Heart left ventricle (tissue), 16 donors: ENCODE measurements around the gene IQCH. TPM values are rescaled to one million over a fixed set of nuclear protein-coding genes. Genes with fewer than 3 reads are reported as not detected.

Experiments
- ATAC-seq, 4 donors: fragments of 200-7000 bp; cut with Tn5 transposase; one replicate each; pipeline ENCODE4 v1.9.1; 2020 to 2022; ENCODE audit warnings: moderate library complexity in 4 of 4, mild to moderate bottlenecking in 3 of 4, moderate number of reproducible peaks in 1 of 4
- DNase-seq, 5 donors: peaks; one replicate each; pipeline ENCODE4 v3.0.0-alpha.2; 2020
- H3K27ac ChIP-seq, 12 donors: fragments of 200-600 bp; sonication (generic) in 4 of 12; one replicate each; pipeline versions ENCODE4 v1.5.0 to v1.8.0; 2016 to 2022; ENCODE audit warnings: mild to moderate bottlenecking in 2 of 12
- H3K27me3 ChIP-seq, 9 donors: fragments of 200-600 bp; sonication (generic) in 2 of 9; one replicate each; pipeline versions ENCODE4 v1.5.1 to v1.8.0; 2016 to 2022; ENCODE audit warnings: mild to moderate bottlenecking in 3 of 9
- H3K36me3 ChIP-seq, 9 donors: fragments of 200-600 bp; sonication (generic) in 2 of 9; one replicate each; pipeline versions ENCODE4 v1.5.0 to v1.8.0; 2018 to 2022; ENCODE audit warnings: mild to moderate bottlenecking in 2 of 9
- H3K4me1 ChIP-seq, 12 donors: fragments of 200-600 bp; sonication (generic) in 4 of 12; one replicate each; pipeline versions ENCODE4 v1.5.0 to v1.8.0; 2016 to 2022; ENCODE audit warnings: mild to moderate bottlenecking in 3 of 12
- H3K4me3 ChIP-seq, 12 donors: fragments of 200-600 bp; sonication (generic) in 4 of 12; one replicate each; pipeline versions ENCODE4 v1.5.0 to v1.8.0; 2017 to 2022; ENCODE audit warnings: mild to moderate bottlenecking in 9 of 12, moderate library complexity in 4 of 12
- H3K9me3 ChIP-seq, 12 donors: fragments of 200-600 bp; sonication (generic) in 4 of 12; one replicate each; pipeline versions ENCODE4 v1.5.0 to v1.8.0; 2016 to 2022; ENCODE audit warnings: mild to moderate bottlenecking in 1 of 12
- CTCF ChIP-seq, 12 donors: fragments of 200-600 bp; sonication (generic) in 4 of 12; IDR thresholded peaks; one replicate each; pipeline versions ENCODE4 v1.5.0 to v1.8.0; 2018 to 2022; ENCODE audit warnings: antibody characterized with exemption in 12 of 12, mild to moderate bottlenecking in 5 of 12
- POLR2A ChIP-seq, 2 donors: fragments of 450-650 bp; IDR thresholded peaks; one replicate each; pipeline ENCODE4 v1.6.1; 2017; ENCODE audit warnings: antibody characterized with exemption in 2 of 2, mild to moderate bottlenecking in 2 of 2, moderate library complexity in 2 of 2
- WGBS, 4 donors: extraction: QIAGEN DNeasy Blood & Tissue Kit in 2 of 4; methylation state at CpG; one replicate each; pipeline versions ENCODE4 v1.1.5 to v1.1.7; 2013 to 2018; 5-methylcytosine and 5-hydroxymethylcytosine counted together
- intact Hi-C, 10 donors: fragments of 100-400 bp; cut with DNase I; formaldehyde crosslinking; loops; one replicate each; pipeline versions ENCODE4 v1.11.1 to v1.14.2; 2022
- polyA plus RNA-seq, 2 donors: library from polyadenylated mRNA; stranded (reverse); fragments of 200-250 nt; gene quantifications; one replicate each; pipeline ENCODE4 v1.2.3, GENCODE V29; 2013
- total RNA-seq, 9 donors: library from RNA; depleted of rRNA in 2 of 9; stranded (reverse); fragments of >200 nt in 2 of 9; fragmentation: NEBNext Ultra II Directional in 3 of 9; extraction: Animal tissue kit (Norgen Biotek cat#: 25700) in 3 of 9; gene quantifications; one replicate each; pipeline versions ENCODE4 v1.1.0 to v1.2.4, GENCODE V29; 2016 to 2023
- donor health status: ischemic (EF 13 %, LVEDD 7.1; RV severe dilation, severe dysfunction).
- donor health status: healthy with polysubstance abuse.
- donor health status: DM: no; HTN: yes; CAD: no.
- donor health status: DM: no; HTN: no; CAD: no.
- donor health status: ischemic (EF 25% LVEDD 6.9; RV normal size, moderate dysfunction).
- donor health status: ischemic (EF 25% LVEDD 5.7; RV mildly dilated, moderate dysfunction).
- donor health status: healthy.
- donor health status: DM: yes; HTN: yes; CAD: no.
- donor health status: ischemic (EF 35%, LVEDD 5.7; RV mildly dilated, moderate dysfunction).
- donor health status: nonischemic (EF 11% LVEDD 7.7; RV severe dilation, severe dysfunction).
- donor health status: DM: yes; HTN: yes; CAD: no.
- donor health status: PGD.
- donor health status: ischemic (EF 29% LVEDD 5.4; RV normal size, mild dysfunction).
- donor health status: nonischemic (EF 23%, LVEDD 6.1; RV moderate dilation, normal function).

Gene IQCH
- total and polyA plus RNA-seq, 11 donors = 0.11 to 3.3 (median 1.4) TPM

GRCh38 chr15:67521783-67522568, 267.4 kb downstream of the IQCH start:
- H3K4me3 ChIP-seq = peak overlapping the region; percentile 54 to 95 (median 74)
- ATAC-seq (peak; percentile 4 to 65 (median 46)), DNase-seq (peak in 1 of 5 donors; percentile 12)
- peaks cover 0 to 37% (median 25%) of the 10 kb centered on the region in 12 donors for H3K4me1 ChIP-seq
- TF ChIP-seq CTCF (IDR thresholded peaks at IDR 0.05) = no peak
- TF ChIP-seq POLR2A (IDR thresholded peaks at IDR 0.05) = no peak
- no peaks in the 10 kb centered on the region for H3K9me3 ChIP-seq
- H3K36me3 ChIP-seq = peaks cover 0 to 18% (median 6%) of the 10 kb centered on the region in 9 donors
- 0 to 1% (median 1%) methylated on average over 19 to 23 of the region's 23 CpGs for WGBS, 4 donors
- peak overlapping the region; percentile 92 to 99 (median 97) for H3K27ac ChIP-seq
- intact Hi-C loops = loop anchor here in 6 of 10 donors (1.0 to 10.0 kb wide), 5 partner anchors 20 to 317 kb away; partner anchors contain the start of gene MAP2K5 (in 2 of the 6)
- no peaks in the 10 kb centered on the region for H3K27me3 ChIP-seq

- peak overlapping the region in 7 of 12 donors; percentile 96 to 99 (median 98) for H3K27ac ChIP-seq
- DNase-seq = no peak
- H3K27me3 ChIP-seq = no peaks in the 10 kb centered on the region
- H3K4me3 ChIP-seq = peak overlapping the region in 6 of 12 donors; percentile 64 to 91 (median 78)
- H3K4me1 ChIP-seq = peaks cover 0 to 39% (median 25%) of the 10 kb centered on the region in 12 donors
- no peak for ATAC-seq
- no peaks in the 10 kb centered on the region for H3K9me3 ChIP-seq
- H3K36me3 ChIP-seq = peaks cover 0 to 22% (median 11%) of the 10 kb centered on the region in 9 donors
- TF ChIP-seq CTCF (IDR thresholded peaks at IDR 0.05) = no peak
- TF ChIP-seq POLR2A (IDR thresholded peaks at IDR 0.05) = no peak
- intact Hi-C loops = loop anchor here in 5 of 10 donors (5.0 to 10.0 kb wide), 2 partner anchors 311 to 314 kb away; no protein-coding TSS in a partner anchor
- 63 to 86% (median 81%) methylated on average over 1 of the region's 1 CpG for WGBS, 4 donors
These were observed 268.7 kb downstream of the IQCH start for GRCh38 chr15:67523330-67523729.

- no peak for ATAC-seq
- TF ChIP-seq CTCF (IDR thresholded peaks at IDR 0.05) = no peak
- H3K36me3 ChIP-seq = peaks cover 0 to 31% (median 11%) of the 10 kb centered on the region in 9 donors
- no peaks in the 10 kb centered on the region for H3K27me3 ChIP-seq
- no peak overlapping the region for H3K27ac ChIP-seq
- intact Hi-C loops = loop anchor here in 6 of 10 donors (2.0 to 10.0 kb wide), 3 partner anchors 17 to 313 kb away; no protein-coding TSS in a partner anchor
- H3K9me3 ChIP-seq = no peaks in the 10 kb centered on the region
- DNase-seq = no peak
- no peak overlapping the region for H3K4me3 ChIP-seq
- peaks cover 0 to 42% (median 25%) of the 10 kb centered on the region in 12 donors for H3K4me1 ChIP-seq
These were observed 269.6 kb downstream of the IQCH start for GRCh38 chr15:67524235-67524634.

- H3K4me3 ChIP-seq = no peak overlapping the region
- peaks cover 0 to 24% (median 10%) of the 10 kb centered on the region in 12 donors for H3K4me1 ChIP-seq
- intact Hi-C loops = loop anchor here in 1 of 10 donors (10.0 kb wide), 1 partner anchor 306 kb away; no protein-coding TSS in a partner anchor
- DNase-seq = no peak
- WGBS, 4 donors = 93 to 96% (median 96%) methylated on average over 3 of the region's 3 CpGs
- H3K36me3 ChIP-seq = peaks cover 0 to 38% (median 11%) of the 10 kb centered on the region in 9 donors
- H3K27ac ChIP-seq = no peak overlapping the region
- TF ChIP-seq CTCF (IDR thresholded peaks at IDR 0.05) = no peak
- no peak for TF ChIP-seq POLR2A (IDR thresholded peaks at IDR 0.05)
- no peak for ATAC-seq
- no peaks in the 10 kb centered on the region for H3K9me3 ChIP-seq
- H3K27me3 ChIP-seq = no peaks in the 10 kb centered on the region
These were observed 273.9 kb downstream of the IQCH start for GRCh38 chr15:67528513-67528912.
